Calu3 (cell line): ENCODE results near the gene TXNDC17. TPM values are rescaled to one million over a fixed set of nuclear protein-coding genes. Genes with fewer than 3 reads are reported as not detected.

ENCODE experiments used
- BruUV-seq: library from RNA; stranded (reverse); fragments of 400-500 nt; replicated peaks from 2 replicates; lab custom pipeline; 2021; lab: Mats Ljungman, UMichigan
- CTCF ChIA-PET: fragments of 300-600 bp; sonication (Branson Sonifier 250); formaldehyde crosslinking; loops from one replicate; lab custom pipeline; 2022; ENCODE audit warnings: antibody characterized with exemption; lab: Charles Lee
- DNase-seq: peaks from one replicate; pipeline ENCODE4 v3.0.0; 2022
- H3K27ac Mint-ChIP-seq: one replicate; pipeline ENCODE4 v1.8.0; 2022; ENCODE audit warnings: mixed read lengths; ENCODE audit not compliant: unreplicated experiment
- H3K27me3 Mint-ChIP-seq: one replicate; pipeline ENCODE4 v1.8.0; 2022; ENCODE audit warnings: mixed read lengths; ENCODE audit not compliant: unreplicated experiment
- H3K36me3 Mint-ChIP-seq: one replicate; pipeline ENCODE4 v1.8.0; 2022; ENCODE audit warnings: mild to moderate bottlenecking, moderate library complexity, mixed read lengths; ENCODE audit not compliant: insufficient read depth, unreplicated experiment
- H3K4me1 Mint-ChIP-seq: one replicate; pipeline ENCODE4 v1.8.0; 2022; ENCODE audit warnings: mild to moderate bottlenecking, low read depth, mixed read lengths; ENCODE audit not compliant: unreplicated experiment
- H3K4me3 Mint-ChIP-seq: one replicate; pipeline ENCODE4 v1.8.0; 2022; ENCODE audit warnings: mild to moderate bottlenecking, low read depth, moderate library complexity, mixed read lengths; ENCODE audit not compliant: unreplicated experiment
- H3K9me3 Mint-ChIP-seq: one replicate; pipeline ENCODE4 v1.8.0; 2022; ENCODE audit warnings: low read depth, mixed read lengths; ENCODE audit not compliant: unreplicated experiment
- CTCF ChIP-seq: fragments of 200-600 bp; IDR thresholded peaks from one replicate; pipeline ENCODE4 v1.8.0; 2022; ENCODE audit warnings: antibody characterized with exemption; ENCODE audit not compliant: unreplicated experiment
- intact Hi-C: fragments of 100-400 bp; cut with micrococcal nuclease; formaldehyde crosslinking; loops from one replicate; pipeline ENCODE4 v1.10.0; 2022; ENCODE audit not compliant: unreplicated experiment
- total RNA-seq: library from RNA; stranded (reverse); gene quantifications from 2 replicates; pipeline ENCODE4 v1.2.3, GENCODE V29; 2022

The TXNDC17 gene
- total RNA-seq, 1 experiment from 2014 or later = 105 TPM

GRCh38 chr17:6681671-6682070, 40.8 kb downstream of the TXNDC17 start:
- H3K27me3 Mint-ChIP-seq = peaks cover 34% of the 10 kb centered on the region
- CTCF ChIA-PET = no interaction called here
- no peak overlapping the region for H3K27ac Mint-ChIP-seq
- H3K4me1 Mint-ChIP-seq = peaks cover 13% of the 10 kb centered on the region
- intact Hi-C loops = no loop called here
- H3K36me3 Mint-ChIP-seq = no peaks in the 10 kb centered on the region
- TF ChIP-seq CTCF = no peak
- peaks cover 2% of the 10 kb centered on the region for H3K9me3 Mint-ChIP-seq
- no TSS peak for BruUV-seq
- no peak for DNase-seq
- H3K4me3 Mint-ChIP-seq = no peak overlapping the region

GRCh38 chr17:6682339-6682738, 41.5 kb downstream of the TXNDC17 start:
- CTCF ChIA-PET = no interaction called here
- Mint-ChIP-seq H3K27me3 (peaks cover 41% of the 10 kb centered on the region), H3K9me3 (peaks cover 2% of the 10 kb centered on the region), H3K27ac (no peak overlapping the region), H3K36me3 (no peaks in the 10 kb centered on the region), H3K4me1 (peaks cover 13% of the 10 kb centered on the region), H3K4me3 (no peak overlapping the region)
- no peak for TF ChIP-seq CTCF
- intact Hi-C loops = no loop called here
- DNase-seq = no peak
- BruUV-seq = no TSS peak

- Mint-ChIP-seq H3K36me3 (no peaks in the 10 kb centered on the region), H3K4me1 (peaks cover 13% of the 10 kb centered on the region), H3K27ac (no peak overlapping the region), H3K27me3 (peaks cover 41% of the 10 kb centered on the region), H3K9me3 (peaks cover 2% of the 10 kb centered on the region), H3K4me3 (no peak overlapping the region)
- intact Hi-C loops = no loop called here
- CTCF ChIA-PET = interaction anchor here (1.2 kb wide), 1 partner anchor 14 kb away, joined by 3 read pairs; no protein-coding TSS in a partner anchor
- no peak for DNase-seq
- no TSS peak for BruUV-seq
- TF ChIP-seq CTCF = no peak
Observed at GRCh38 chr17:6683081-6683684, 42.3 kb downstream of the TXNDC17 start.

- no peaks in the 10 kb centered on the region for H3K36me3 Mint-ChIP-seq
- H3K9me3 Mint-ChIP-seq = peaks cover 2% of the 10 kb centered on the region
- H3K4me1 Mint-ChIP-seq = peaks cover 8% of the 10 kb centered on the region
- no TSS peak for BruUV-seq
- peaks cover 34% of the 10 kb centered on the region for H3K27me3 Mint-ChIP-seq
- intact Hi-C loops = no loop called here
- DNase-seq = no peak
- H3K27ac Mint-ChIP-seq = no peak overlapping the region
- no peak overlapping the region for H3K4me3 Mint-ChIP-seq
- CTCF ChIA-PET = interaction anchor here (1.2 kb wide), 1 partner anchor 14 kb away, joined by 3 read pairs; no protein-coding TSS in a partner anchor
- no peak for TF ChIP-seq CTCF
Observed at GRCh38 chr17:6683730-6684459, 43.0 kb downstream of the TXNDC17 start.
